HT-29 (cell line): ENCODE results near the gene JAZF1. TPM values are rescaled to one million over a fixed set of nuclear protein-coding genes. Genes with fewer than 3 reads are reported as not detected.
"Not testable (repeated sequence)": the region's sequence is repeated elsewhere in the genome, so short reads cannot be mapped to it uniquely, and the experiment has no call there.

Experiments used
- DNase-seq: peaks from one replicate; pipeline ENCODE4 v3.0.0-alpha.2; 2015; ENCODE audit warnings: low spot score
- total RNA-seq: library from RNA; depleted of rRNA; stranded (reverse); fragments of >200 nt; shearing (Covaris generic); gene quantifications from 2 replicates; pipeline ENCODE4 v1.2.3, GENCODE V29; 2014

The JAZF1 gene
- total RNA-seq, 1 experiment from 2014 or later = not detected

DNA sequence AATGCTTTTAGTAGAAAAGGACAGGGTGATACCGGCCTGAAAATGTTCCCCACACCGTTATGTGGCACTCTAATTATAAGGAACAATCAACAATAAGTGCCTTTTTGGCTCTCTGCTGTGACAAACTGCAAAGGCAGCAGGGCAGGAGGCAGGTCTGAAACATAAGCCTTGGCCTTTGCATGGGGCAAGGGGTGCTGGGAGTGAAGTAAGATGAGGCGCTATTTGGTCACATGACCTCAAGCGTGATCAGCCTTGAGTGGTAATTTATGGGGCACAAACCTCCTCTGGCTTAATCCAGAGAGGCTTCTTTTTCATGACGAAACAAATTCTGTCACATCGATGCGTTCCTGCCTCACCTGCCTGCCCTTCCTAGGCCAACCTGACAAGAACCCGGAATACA is 237.9 kb downstream of the JAZF1 start:
- DNase-seq = no peak

DNA sequence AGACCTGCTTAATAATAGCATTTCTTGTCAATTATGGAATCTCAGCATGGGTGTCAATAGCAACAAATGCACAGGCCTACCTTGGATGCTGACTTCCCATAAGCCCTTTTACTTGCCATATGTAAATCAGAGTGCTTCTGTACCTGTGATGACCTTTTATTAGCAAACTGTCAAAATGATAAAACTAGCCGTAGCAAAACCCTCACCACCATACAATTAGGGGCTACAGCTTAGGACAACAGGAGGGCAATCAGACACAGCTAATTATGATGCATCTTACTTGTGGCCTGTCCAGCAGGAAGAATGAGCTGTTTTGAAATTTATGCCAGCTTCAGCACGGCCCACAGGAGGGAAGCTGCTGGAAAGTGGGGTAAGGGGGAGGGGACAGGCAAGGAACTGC is 239.1 kb downstream of the JAZF1 start:
- DNase-seq = no peak

DNA sequence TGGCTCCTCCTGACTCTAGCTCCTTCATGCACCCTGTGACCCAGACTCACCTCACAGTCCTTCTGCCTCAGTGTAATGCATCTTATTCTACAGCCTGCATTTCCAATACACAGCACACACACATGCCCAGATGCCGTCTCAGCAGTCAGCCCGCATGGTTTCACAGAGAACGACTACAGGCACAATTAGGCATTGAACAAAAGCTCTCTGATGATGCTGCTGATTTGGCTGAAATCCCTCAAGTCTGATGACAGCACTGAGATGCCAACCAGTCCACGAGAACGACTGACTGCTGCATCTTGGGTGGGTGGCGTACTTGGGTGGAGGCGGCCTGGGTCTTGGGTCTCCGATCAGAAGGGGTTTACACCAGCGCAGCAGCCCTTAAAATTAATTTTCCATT is 240.3 kb downstream of the JAZF1 start:
- no peak for DNase-seq

DNA sequence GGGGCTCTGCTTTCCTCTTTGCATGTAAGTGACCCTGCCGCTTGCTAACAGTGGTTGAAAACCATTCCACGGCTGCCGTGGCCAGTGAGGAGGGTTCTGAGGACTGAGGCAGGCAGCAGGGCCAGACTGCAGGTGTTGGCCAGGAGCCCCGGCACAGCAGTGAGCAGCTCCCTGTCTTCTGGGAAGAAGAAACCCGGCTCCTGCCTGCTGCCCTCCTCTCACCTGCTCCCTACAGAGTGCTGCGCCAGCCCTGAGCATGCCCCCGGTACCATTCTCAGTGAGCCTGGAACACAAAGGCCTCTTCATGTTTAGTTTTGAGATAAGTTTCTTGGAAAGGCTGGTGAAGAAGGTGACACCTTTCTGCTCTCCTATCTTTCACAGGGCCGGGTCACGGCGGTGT is 240.7 kb downstream of the JAZF1 start:
- DNase-seq = no peak

DNA sequence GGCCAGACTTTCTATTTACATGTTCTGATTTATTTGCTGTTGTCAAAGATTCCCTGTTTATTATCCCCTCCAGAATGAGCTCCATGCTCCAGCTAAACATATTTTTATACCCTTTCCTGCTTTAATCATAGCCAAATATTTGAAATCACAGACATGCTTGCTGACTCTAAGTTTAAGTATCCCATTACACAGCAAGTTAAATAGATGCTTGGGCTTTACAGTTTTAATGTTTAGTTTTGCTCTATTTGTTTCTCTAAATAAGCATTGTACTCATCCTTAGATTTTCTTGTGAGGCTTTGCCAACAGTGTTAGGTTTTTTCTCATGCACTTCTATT is 243.9 kb downstream of the JAZF1 start:
- no peak for DNase-seq

DNA sequence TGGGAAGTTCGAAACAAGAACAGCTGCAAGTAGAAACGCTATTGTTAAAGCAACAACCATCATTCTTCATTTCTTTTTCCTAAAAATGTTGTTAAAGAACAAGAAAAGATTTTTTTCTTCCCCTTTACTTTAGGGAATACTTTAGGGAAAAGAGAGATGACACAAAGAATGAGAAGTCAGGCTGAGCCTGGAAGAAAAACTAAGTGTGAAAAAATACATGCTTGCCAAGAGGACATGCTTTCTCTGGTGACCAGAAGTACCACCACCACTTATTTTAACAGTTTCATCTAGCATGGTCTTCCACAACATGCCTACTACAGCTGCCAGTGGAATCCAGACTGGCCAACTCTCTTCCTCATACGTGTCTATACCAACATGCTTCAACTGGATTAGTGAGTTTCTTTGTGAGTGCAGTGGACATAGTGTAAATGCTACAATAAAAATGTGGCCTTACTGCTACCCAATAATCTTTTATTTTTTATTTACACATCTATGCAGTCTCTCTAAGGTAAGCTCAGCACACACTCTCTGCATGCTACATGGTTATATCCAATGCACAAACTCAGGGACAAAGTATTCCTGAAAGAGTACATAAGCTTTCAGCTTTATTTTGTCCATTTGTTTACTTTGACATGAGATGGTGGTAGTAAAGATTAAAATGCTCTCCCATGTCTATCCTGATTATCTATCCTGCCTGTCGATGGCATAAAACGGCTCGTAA is 244.4 kb downstream of the JAZF1 start:
- no peak for DNase-seq

DNA sequence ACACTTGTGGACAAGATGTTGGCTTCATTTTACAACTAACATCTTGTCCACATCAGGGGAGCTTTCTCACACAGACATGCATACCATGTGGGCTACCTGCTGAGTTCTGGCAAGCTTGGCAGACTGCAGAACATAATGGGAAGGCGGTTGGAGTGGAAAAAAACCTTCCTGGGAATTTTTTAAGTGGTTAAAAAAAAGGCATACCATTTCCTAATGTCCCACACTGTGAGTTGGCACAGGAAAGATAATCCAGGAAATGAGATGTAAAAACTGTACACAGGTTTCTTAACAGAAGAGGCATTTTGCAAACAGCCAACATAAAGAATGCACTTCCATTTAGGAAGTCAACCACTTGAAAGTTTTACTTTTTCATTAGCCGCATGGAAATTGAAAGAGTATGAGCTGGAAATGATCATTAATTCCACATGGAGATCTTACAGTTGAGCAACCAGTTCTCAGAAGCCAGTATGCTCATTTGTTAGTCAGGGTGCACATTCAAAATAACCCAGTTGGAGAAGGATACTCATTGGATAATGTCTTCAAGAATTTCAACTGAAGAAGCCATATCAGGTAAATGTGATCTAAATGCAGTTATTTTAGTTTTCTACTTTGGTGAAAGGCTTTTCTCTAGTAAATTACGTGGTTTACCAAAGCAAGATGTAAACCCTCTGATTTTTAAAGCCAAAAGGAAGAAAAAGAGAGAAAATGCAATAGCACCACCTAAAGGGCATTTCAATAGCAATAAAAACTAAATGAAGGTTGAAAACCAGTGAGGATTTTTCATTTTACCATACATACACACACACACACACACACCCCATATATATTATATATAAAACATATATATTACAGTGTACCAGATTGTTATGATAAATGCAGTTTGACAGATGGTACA is 246.7 kb downstream of the JAZF1 start:
- DNase-seq = peak; percentile 35

DNA sequence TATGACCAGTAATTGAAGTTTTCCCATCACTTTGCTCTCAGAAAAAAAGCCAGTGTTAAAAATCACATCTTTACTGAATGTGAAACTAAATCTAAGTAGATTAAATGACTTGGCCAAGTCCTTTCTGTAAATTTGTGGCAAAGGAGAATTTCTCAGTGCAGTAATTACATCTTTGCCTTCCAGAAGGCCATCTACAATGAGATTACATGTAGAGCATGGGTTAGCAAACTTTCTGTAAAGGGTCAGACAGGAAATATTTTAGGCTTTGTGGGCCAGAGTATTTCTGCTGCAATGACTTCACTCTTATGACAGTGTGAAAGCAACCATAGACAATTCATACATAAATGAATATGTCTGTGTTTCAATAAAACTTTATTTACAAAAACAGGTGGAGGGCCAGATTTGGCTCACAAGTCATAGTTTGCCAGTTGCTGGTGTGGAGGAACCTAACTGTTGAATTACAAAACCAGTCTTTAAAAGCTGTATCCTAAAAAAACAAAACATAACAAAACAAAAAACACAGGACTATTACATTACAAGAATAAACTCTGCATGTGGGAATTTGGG is 249.6 kb downstream of the JAZF1 start:
- DNase-seq = no peak

DNA sequence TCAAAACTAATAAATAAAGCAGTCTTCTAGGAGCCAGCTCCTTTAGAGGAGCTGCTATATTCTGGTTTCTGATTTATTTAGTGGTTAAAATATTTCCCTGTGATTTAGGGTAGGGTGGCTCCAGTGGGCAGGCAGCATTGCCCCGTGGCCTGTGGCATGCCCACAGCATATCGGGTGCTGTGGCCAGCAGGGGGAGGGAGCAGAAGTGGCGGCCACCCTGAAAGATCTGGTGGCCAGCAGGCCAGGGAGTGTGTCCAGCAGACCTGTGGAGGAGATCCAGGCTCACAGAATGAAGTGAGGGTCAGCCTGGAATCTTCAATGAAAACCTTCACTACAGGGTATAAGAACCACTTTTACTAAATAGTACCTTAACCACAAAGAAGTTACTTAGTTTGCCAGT is 251.5 kb downstream of the JAZF1 start:
- peak; percentile 7 for DNase-seq

DNA sequence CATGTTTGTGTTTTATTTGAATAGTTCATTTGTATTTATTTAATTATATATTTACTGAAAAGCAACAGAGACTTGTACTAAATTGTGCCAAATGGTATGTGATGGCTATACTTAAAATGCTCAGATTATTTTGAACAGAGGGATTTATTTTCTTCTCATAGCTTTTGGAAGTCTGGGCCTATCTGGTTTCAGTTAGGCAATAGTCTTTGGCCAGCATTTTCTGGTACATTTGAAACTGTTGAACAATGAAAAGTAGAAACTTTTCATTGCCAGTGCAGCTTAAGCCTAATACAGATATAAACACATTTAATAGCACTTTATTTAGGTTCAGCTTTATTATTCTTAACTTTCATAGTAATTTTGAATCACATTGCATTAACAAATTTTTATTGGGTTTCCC is 252.6 kb downstream of the JAZF1 start:
- no peak for DNase-seq

DNA sequence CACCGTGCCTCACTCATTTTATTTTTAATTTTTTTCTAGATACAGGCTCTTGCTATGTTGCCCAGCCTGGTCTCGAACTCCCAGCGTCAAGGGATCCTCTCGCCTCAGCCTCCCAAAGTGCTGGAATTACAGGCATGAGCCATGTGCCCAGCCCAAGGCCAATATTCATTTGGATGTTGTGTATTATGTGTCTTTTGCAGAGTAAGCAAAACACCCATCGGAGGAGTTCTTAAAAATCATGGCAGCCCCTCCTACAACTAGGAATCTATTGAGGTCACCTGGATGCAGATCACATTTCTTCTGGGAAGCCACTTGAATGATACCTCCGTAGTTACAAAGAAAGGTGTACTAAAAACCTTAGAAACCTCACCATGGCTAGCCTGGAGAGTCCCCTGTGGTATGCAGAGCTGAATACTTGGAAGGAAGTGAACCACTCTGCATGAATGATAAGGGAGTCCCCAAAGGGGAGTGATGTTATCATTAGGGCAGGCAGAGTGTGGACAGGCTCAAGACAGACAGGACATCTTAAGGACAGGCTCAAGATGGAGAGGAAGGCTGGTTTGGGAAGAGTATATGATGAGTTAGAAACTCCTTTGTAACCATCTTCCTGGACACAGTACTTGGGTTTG is 254.9 kb downstream of the JAZF1 start:
- DNase-seq = no peak

DNA sequence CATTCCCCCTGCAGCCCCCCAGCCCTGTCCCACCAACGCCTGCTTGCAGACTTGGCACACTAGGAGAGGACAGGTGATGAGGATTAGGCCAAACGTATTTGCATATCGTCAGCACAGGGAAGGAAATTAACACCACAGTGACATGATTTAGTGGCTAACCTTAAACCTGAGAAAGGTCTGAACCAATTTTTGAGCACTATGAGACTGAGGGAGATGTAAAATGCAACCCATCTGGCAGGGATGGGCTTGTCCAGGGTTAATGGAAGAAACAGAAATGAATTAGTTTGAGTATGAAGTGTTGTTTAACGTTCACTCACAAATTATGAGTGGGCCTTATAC is 257.0 kb downstream of the JAZF1 start:
- no peak for DNase-seq

DNA sequence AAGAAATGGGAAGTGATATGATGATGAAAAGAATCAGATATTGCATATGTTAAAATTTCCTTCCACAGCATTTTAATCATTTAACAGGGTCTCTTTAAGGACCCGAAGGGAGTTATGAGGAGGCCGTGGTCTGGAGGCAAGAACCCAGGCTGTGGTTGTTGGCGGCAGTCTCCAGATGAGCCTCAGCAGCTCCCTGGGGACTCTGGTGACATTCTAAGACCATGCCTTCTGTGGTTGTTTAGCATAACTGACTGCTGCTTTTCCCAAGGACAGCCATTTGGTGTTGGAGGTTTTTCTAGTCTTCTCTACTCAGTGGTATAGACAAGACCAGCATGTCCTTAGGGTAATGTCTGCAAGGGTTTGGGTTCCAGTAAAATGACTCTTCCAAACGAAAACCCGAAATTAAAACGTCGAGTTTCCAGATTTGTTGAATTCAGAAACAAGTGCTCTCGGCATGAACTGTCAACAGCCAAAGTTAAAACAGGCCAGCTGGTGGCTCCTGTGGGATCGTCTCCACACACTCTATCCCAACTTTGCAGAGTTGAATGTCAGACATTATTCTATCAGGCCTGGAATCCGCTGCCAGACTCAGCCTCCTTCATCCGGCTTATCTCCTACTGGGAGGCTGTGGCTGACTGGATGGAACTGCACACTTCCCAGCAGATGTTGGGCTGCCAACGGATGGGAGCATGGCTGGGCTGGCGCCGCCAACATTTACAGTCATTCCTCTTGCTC is 257.5 kb downstream of the JAZF1 start:
- DNase-seq = no peak

DNA sequence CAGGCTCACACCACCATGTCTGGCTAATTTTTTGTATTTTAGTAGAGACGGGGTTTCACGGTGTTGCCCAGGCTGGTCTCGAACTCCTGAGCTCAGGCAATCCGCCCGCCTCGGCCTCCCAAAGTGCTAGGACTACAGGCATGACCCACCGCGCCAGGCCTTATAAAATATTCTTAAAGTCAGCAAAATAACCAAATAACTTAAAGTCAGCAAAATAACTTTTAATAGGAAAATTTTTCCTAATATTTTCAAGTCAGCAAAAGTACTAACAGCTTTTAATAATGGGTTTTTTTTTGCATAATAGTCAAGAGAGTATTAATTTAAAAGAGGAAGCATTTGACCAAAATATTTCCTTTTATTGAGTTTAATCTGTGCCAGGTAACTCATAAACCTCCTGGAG is 258.2 kb downstream of the JAZF1 start:
- DNase-seq = not testable (repeated sequence)

DNA sequence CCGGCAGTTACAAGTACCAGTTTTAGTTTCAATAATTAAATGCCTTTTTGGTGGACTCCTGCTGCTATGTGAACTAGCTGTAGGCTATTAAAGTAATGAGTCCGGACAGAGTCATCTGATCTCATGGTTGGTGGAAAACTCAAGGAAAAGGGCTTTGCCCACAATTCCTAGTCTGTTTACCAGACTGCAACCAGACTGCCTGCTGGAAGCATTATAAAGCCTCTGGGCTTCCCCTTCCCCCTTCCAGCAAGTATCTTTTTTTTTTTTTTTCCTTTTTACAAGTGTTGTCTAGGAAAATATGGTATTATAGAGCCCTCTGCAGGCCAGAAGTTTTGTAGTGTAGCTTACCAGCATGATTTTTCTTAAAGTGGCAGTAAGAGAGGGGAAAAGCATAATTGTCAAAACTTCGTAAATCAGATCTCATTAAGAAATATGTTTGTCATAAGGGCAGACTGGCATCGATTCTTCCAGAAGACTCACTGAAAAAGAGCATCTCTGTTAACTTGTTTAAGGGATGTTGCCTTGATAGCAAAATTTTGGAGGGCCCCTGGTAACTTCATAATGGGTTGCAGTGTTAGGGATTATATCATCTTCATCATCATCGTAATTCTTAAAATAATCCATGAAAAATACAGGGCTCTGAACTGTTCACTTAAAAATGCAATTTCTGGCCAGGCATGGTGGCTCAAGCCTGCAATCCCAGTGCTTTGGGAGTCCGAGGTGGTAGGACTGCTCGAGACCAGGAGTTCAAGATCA is 259.3 kb downstream of the JAZF1 start:
- DNase-seq = peak; percentile 93

DNA sequence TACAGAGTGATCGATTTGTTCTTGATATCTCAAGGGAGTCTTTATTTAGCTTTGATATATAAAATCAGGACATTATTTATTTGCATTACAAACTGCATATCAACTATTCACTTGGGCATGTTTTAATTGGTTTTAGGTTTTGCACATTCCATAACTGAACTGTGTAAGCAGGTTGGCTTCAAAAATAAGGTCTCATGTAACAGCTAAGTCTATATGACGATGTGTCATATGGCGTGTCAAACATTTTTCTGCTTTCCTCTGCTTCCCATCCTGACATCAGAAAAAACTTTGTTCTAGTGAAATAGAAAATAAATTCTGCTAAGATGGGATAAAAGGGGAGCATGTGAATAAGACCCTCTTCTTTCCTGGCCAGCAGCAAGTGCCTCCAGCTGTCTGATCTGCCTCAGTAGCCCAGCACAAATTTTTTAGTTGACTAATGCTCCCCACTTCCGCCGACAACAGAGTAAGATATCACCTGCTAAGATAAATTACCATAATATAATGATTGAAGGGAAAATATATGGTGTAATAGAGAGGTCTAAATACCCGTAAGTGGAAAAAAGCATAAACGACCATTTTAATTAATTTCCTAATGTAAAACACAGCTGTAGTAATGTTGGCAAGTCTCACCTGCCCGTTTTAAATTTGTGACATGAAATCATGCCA is 260.2 kb downstream of the JAZF1 start:
- no peak for DNase-seq

DNA sequence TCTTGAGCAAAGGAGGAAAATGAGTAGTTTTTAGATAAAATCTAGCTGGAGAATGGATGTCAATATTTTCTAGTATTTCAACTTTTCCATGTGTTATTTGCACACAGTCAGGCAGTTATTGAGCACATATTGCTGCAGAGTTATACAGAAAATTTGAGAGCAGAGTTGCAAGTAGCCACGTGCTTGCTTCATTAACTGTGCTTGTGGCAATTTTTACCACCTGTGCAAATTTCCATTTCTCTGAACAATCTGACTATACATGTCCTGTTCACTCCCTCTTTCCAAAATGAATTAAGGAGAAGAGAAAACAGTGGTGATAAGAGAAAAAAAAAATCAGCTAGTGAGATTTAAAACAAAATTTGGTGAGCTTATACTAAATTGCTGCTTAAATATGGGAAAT is 262.1 kb downstream of the JAZF1 start:
- no peak for DNase-seq

DNA sequence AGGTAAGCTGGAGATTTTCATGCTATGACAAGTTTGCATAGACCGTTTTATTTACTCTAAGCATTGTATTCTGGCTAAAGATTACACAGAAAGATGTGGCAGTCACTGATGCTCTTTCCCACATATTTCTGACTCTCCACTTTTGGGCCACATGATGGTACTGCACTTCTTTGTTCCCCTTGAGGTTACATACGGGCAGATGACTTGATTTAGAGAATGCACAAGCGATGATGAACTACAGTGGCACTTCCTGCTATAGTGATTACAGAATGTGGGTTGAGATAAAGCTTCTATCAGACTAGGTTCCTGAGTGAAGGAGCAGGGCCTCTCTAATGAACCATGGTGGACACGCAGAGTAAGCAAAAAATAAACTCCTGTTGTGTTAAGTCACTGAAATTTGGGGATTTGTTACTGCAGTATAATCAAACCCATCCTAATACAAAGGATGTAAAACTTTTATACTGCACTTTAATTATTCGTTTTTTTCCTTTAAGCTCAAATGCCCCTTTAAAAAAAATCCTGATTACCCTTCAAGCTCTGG is 262.8 kb downstream of the JAZF1 start:
- DNase-seq = no peak

DNA sequence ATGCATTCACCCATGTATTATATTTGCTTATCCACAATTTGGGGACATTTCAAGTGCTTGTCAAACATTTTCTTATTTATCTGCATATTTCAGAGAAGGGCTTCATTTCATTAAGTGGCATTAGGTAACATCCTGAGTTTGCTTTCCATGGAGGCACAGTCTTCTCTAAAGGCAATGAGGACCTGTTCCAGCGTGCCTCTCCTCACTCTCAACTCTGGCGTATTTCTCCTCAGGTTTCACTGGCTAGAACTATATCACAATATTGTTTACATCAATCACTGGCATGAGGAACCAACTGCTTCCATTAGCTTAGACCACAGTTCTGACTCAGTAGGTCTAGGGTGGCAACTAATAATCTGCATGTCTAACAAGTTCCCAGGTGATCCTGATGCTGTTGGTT is 263.5 kb downstream of the JAZF1 start:
- no peak for DNase-seq

DNA sequence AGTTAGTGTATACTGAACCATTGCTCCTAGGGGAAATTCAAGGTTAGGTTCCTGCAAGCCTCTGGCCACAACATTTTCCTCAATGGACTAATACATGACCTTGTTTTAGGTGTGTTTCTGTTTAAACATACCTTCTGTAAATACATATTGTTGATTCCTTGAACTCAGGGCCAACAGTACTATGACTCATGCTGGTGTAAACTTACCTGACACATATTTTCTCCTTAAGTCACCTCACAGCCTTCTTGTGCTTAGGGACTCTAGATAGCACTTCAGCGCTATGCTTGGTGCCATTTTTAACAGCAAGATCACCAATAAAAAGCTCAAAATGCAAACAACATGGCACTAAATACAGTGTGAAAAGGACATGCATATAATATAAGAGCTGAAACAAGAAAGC is 264.2 kb downstream of the JAZF1 start:
- DNase-seq = no peak
